ENCODE data around the gene FZD1. TPM values are rescaled to one million over a fixed set of nuclear protein-coding genes. Genes with fewer than 3 reads are reported as not detected.

The FZD1 gene
- total RNA-seq: 9.2 and 9.5 TPM in 2 replicates
- long read RNA-seq, full-length matches to known transcripts: 3 of 3 reads
- long read RNA-seq, partial matches to known transcripts: 0 of 3 reads
- long read RNA-seq, other reads (novel, unspliced or antisense): 0 of 3 reads

- H3K27me3 Mint-ChIP-seq (ENCODE audit: low read depth): peaks cover 59% of the 10 kb centered on the region
- H3K4me3 Mint-ChIP-seq: peak within 1 kb of the TSS; percentile 96
Observed at GRCh38 chr7:91264046-91264923, at the start of gene FZD1. FZD1 (plus strand) TSS chr7:91264433; CDS start chr7:91264881, 448 bp downstream.

GRCh38 chr7:91226411-91226810 is 37.8 kb upstream of the FZD1 start:
- Mint-ChIP-seq H3K36me3 (ENCODE audit: low read depth) (no peaks in the 10 kb centered on the region), H3K4me1 (peaks cover 13% of the 10 kb centered on the region), H3K27ac (ENCODE audit: unreplicated experiment) (no peak overlapping the region), H3K4me3 (no peak overlapping the region), H3K9me3 (peaks cover 10% of the 10 kb centered on the region), H3K27me3 (ENCODE audit: low read depth) (no peaks in the 10 kb centered on the region)
- no peak for TF ChIP-seq CTCF (conservative IDR thresholded peaks at IDR 0.05)
- DNase-seq (ENCODE audit: low read depth, low spot score): no peak

More at GRCh38 chr7:91264046-91264923, at the start of gene FZD1:
- Mint-ChIP-seq H3K27ac (ENCODE audit: unreplicated experiment) (peak within 1 kb of the TSS; percentile 94), H3K9me3 (no peaks in the 10 kb centered on the region), H3K4me1 (peaks cover 37% of the 10 kb centered on the region), H3K36me3 (ENCODE audit: low read depth) (no peaks in the 10 kb centered on the region)
- DNase-seq (ENCODE audit: low read depth, low spot score): peak; percentile 90
- peak; percentile 39 for TF ChIP-seq CTCF (conservative IDR thresholded peaks at IDR 0.05)

- Mint-ChIP-seq H3K27ac (ENCODE audit: unreplicated experiment) (no peak overlapping the region), H3K27me3 (ENCODE audit: low read depth) (no peaks in the 10 kb centered on the region), H3K4me1 (peaks cover 17% of the 10 kb centered on the region), H3K9me3 (peaks cover 7% of the 10 kb centered on the region), H3K4me3 (no peak overlapping the region), H3K36me3 (ENCODE audit: low read depth) (no peaks in the 10 kb centered on the region)
- DNase-seq (ENCODE audit: low read depth, low spot score): no peak
- TF ChIP-seq CTCF (conservative IDR thresholded peaks at IDR 0.05): no peak
Observed at GRCh38 chr7:91228327-91228726, 35.9 kb upstream of the FZD1 start.

- no peak for DNase-seq (ENCODE audit: low read depth, low spot score)
- no peaks in the 10 kb centered on the region for H3K36me3 Mint-ChIP-seq (ENCODE audit: low read depth)
- peaks cover 23% of the 10 kb centered on the region for H3K4me1 Mint-ChIP-seq
- no peak for TF ChIP-seq CTCF (conservative IDR thresholded peaks at IDR 0.05)
- H3K27me3 Mint-ChIP-seq (ENCODE audit: low read depth): no peaks in the 10 kb centered on the region
- no peak overlapping the region for H3K4me3 Mint-ChIP-seq
- H3K9me3 Mint-ChIP-seq: peaks cover 7% of the 10 kb centered on the region
- no peak overlapping the region for H3K27ac Mint-ChIP-seq (ENCODE audit: unreplicated experiment)
Observed at GRCh38 chr7:91228927-91229558, 35.2 kb upstream of the FZD1 start.

- Mint-ChIP-seq H3K36me3 (ENCODE audit: low read depth) (no peaks in the 10 kb centered on the region), H3K27ac (ENCODE audit: unreplicated experiment) (no peak overlapping the region), H3K4me1 (peaks cover 25% of the 10 kb centered on the region), H3K9me3 (peaks cover 7% of the 10 kb centered on the region), H3K4me3 (no peak overlapping the region), H3K27me3 (ENCODE audit: low read depth) (no peaks in the 10 kb centered on the region)
- TF ChIP-seq CTCF (conservative IDR thresholded peaks at IDR 0.05): no peak
- DNase-seq (ENCODE audit: low read depth, low spot score): no peak
Observed at GRCh38 chr7:91230100-91230499, 34.1 kb upstream of the FZD1 start.
